Keratinocyte (primary cell): ENCODE results near the gene DIAPH1. TPM values are rescaled to one million over a fixed set of nuclear protein-coding genes. Genes with fewer than 3 reads are reported as not detected.

Source experiments
- DNase-seq: peaks from one replicate; pipeline ENCODE4 v3.0.0-alpha.2; 2011; ENCODE audit warnings: low read depth, missing footprints, low spot score
- FAIRE-seq: peaks from 2 replicates; lab custom pipeline; 2011; peaks lifted over from hg19 to GRCh38; lab: Jason Lieb, UNC
- H2AFZ ChIP-seq: 2 replicates; pipeline ENCODE4 v1.6.0; 2012; ENCODE audit warnings: low read length, control low read depth, inconsistent platforms; ENCODE audit not compliant: control insufficient read depth
- H3K27ac ChIP-seq: 2 replicates; pipeline ENCODE4 v1.5.1; 2011; ENCODE audit warnings: low read length; ENCODE audit not compliant: control insufficient read depth, insufficient read depth
- H3K27me3 ChIP-seq: 3 replicates; pipeline ENCODE4 v1.6.0; 2011; ENCODE audit warnings: low read length; ENCODE audit not compliant: control insufficient read depth, insufficient read depth; ENCODE audit errors: extremely low read depth
- H3K36me3 ChIP-seq, 2 experiments: 2 replicates in 1 of 2; 3 replicates in 1 of 2; pipeline ENCODE4 v1.5.1; 2011; ENCODE audit warnings: low read length in 2 of 2, mild to moderate bottlenecking in 1 of 2; ENCODE audit not compliant: control insufficient read depth in 2 of 2, insufficient read depth in 2 of 2; ENCODE audit errors: extremely low read depth in 1 of 2
- H3K4me1 ChIP-seq: 3 replicates; pipeline ENCODE4 v1.5.1; 2011; ENCODE audit warnings: low read length; ENCODE audit not compliant: control insufficient read depth, insufficient read depth; ENCODE audit errors: extremely low read depth
- H3K4me2 ChIP-seq: 3 replicates; pipeline ENCODE4 v1.6.0; 2011; ENCODE audit warnings: low read depth, low read length; ENCODE audit not compliant: control insufficient read depth, insufficient read depth; ENCODE audit errors: extremely low read depth
- H3K4me3 ChIP-seq, 3 experiments: fragments of 200-600 bp in 1 of 3; sonication (generic) in 1 of 3; 2 replicates in 2 of 3; 3 replicates in 1 of 3; pipeline ENCODE4 v1.5.1; 2011 to 2016; ENCODE audit warnings: low read length in 3 of 3, mild to moderate bottlenecking in 3 of 3, control low read depth in 2 of 3, inconsistent platforms in 1 of 3, low read depth in 1 of 3, mixed read lengths in 1 of 3, mixed run types in 1 of 3, moderate library complexity in 1 of 3; ENCODE audit not compliant: control insufficient read depth in 2 of 3, insufficient read depth in 2 of 3; ENCODE audit errors: extremely low read depth in 1 of 3
- H3K79me2 ChIP-seq: 2 replicates; pipeline ENCODE4 v1.6.0; 2012; ENCODE audit warnings: low read length; ENCODE audit not compliant: control insufficient read depth, insufficient read depth
- H3K9ac ChIP-seq: 3 replicates; pipeline ENCODE4 v1.6.0; 2011; ENCODE audit warnings: low read length; ENCODE audit not compliant: control insufficient read depth, insufficient read depth; ENCODE audit errors: extremely low read depth
- H3K9me1 ChIP-seq: 3 replicates; pipeline ENCODE4 v1.6.0; 2011; ENCODE audit warnings: low read length; ENCODE audit not compliant: control insufficient read depth, insufficient read depth; ENCODE audit errors: extremely low read depth
- H3K9me3 ChIP-seq: 2 replicates; pipeline ENCODE4 v1.5.1; 2012; ENCODE audit warnings: low read depth, low read length; ENCODE audit not compliant: control insufficient read depth
- H4K20me1 ChIP-seq: 3 replicates; pipeline ENCODE4 v1.6.0; 2011; ENCODE audit warnings: low read length; ENCODE audit not compliant: control insufficient read depth, insufficient read depth; ENCODE audit errors: extremely low read depth
- EZH2 ChIP-seq: IDR thresholded peaks from one replicate; pipeline ENCODE4 v1.6.1; 2012; ENCODE audit warnings: inconsistent platforms, mild to moderate bottlenecking, low read length, moderate library complexity
- dilution Hi-C: fragments of 300-500 bp; cut with MboI; formaldehyde crosslinking; loops from one replicate; pipeline ENCODE4 v1.7.0; 2020; ENCODE audit warnings: low sequenced_read_pairs; ENCODE audit not compliant: extremely low pct_ligation_motif_present
- polyA plus RNA-seq, 5 experiments: library from polyadenylated mRNA; depleted of rRNA in 3 of 5; stranded (reverse) in 3 of 5; stranded (forward) in 1 of 5; unstranded in 1 of 5; fragments of >200 nt; gene quantifications; 1 replicate in 1 of 5; 2 replicates in 3 of 5; 3 replicates in 1 of 5; pipeline versions ENCODE4 v1.2.1 to v1.2.3, GENCODE V29; 2011 to 2012; ENCODE audit warnings: missing spikeins in 2 of 5, low read depth in 1 of 5, low replicate concordance in 1 of 5
- TF ChIP-seq, protein P1 (sequence below), 3 experiments: IDR thresholded peaks in 1 of 3; conservative IDR thresholded peaks in 1 of 3; optimal IDR thresholded peaks in 1 of 3; 2 replicates in 2 of 3; 3 replicates in 1 of 3; pipeline versions ENCODE3 to v1.5.1; 2011; ENCODE audit warnings: low read length in 3 of 3, mild to moderate bottlenecking in 3 of 3, moderate library complexity in 2 of 3, control low read depth in 1 of 3, inconsistent platforms in 1 of 3; ENCODE audit not compliant: insufficient read depth in 2 of 3; ENCODE audit errors: extremely low read depth in 1 of 3

DIAPH1 gene
- polyA plus RNA-seq, 1 donor (not counting 4 experiments of a cell fraction or from before 2014, with no cell fraction given), result 72.0 TPM

DNA sequence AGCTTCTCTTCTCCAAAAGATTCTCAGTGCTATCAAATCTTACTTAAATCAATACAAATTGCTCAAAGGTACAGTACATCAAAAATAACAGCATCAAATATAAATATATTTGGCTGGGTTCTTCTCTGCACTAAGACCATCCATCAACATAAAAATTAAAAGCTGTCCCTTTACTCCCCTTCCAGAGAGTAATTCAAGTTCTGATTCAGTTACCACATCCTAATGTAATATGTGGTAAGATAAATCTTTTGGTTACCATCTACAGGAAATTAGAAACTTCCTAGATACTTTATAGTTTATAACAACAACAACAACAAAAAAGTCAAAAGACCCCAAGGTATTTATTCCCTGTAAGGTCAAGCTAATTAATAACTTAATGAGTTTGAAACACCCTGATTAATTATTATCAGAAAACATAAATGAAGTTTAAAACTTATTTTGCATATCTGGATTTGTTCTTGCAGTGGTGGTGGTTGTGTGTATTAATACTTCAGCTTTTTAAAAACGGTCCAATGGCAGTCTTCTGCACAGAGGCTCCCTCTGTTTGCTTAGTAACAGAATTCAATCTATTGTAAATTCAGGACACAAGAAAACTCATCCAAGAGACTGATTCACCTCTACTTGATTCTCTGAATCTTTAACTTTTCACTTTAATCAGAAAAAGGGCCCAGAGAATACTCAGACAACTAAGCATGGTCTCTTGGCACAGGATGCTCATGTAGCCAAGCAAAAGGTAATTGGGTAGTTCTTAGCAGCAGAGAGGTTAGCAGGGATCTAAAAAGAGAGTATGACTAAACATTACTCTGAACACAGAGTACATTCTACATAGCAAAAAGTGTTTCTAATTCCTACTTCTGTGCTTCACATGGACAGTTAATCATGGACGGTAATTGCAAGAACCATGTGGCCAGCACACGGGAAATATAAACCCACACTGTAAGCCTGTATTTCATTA lies 20.1 kb downstream of the DIAPH1 start:
- dilution Hi-C loops, result no loop called here
- no peak for DNase-seq
- Histone ChIP-seq H3K9ac (no peak overlapping the region), H3K4me1 (peaks cover 7% of the 10 kb centered on the region), H3K9me3 (no peaks in the 10 kb centered on the region), H3K9me1 (no peaks in the 10 kb centered on the region), H4K20me1 (peaks cover under 1% of the 10 kb centered on the region), H3K36me3 (peaks cover 2 to 4% of the 10 kb centered on the region in 2 experiments), H3K79me2 (peaks cover 89% of the 10 kb centered on the region), H2AFZ (no peak overlapping the region), H3K27ac (no peak overlapping the region), H3K4me2 (no peak overlapping the region), H3K27me3 (no peaks in the 10 kb centered on the region), H3K4me3 (no peak overlapping the region)
- TF ChIP-seq, protein P1, sequence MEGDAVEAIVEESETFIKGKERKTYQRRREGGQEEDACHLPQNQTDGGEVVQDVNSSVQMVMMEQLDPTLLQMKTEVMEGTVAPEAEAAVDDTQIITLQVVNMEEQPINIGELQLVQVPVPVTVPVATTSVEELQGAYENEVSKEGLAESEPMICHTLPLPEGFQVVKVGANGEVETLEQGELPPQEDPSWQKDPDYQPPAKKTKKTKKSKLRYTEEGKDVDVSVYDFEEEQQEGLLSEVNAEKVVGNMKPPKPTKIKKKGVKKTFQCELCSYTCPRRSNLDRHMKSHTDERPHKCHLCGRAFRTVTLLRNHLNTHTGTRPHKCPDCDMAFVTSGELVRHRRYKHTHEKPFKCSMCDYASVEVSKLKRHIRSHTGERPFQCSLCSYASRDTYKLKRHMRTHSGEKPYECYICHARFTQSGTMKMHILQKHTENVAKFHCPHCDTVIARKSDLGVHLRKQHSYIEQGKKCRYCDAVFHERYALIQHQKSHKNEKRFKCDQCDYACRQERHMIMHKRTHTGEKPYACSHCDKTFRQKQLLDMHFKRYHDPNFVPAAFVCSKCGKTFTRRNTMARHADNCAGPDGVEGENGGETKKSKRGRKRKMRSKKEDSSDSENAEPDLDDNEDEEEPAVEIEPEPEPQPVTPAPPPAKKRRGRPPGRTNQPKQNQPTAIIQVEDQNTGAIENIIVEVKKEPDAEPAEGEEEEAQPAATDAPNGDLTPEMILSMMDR (optimal IDR thresholded peaks at IDR 0.05 in 1 of 3, IDR thresholded peaks at IDR 0.05 in 1 of 3, conservative IDR thresholded peaks at IDR 0.05 in 1 of 3; ENCODE audit: extremely low read depth in 1 of 3, insufficient read depth in 2 of 3, low read length in 3 of 3), result no peak
- TF ChIP-seq EZH2, result no peak
- FAIRE-seq, result no peak

GRCh38 chr5:141597814-141598213 lies 21.0 kb downstream of the DIAPH1 start:
- H3K9ac ChIP-seq, result no peak overlapping the region
- no peaks in the 10 kb centered on the region for H3K9me3 ChIP-seq
- H3K36me3 ChIP-seq, result peaks cover 2 to 4% of the 10 kb centered on the region in 2 experiments
- FAIRE-seq (no peak), DNase-seq (no peak)
- dilution Hi-C loops, result no loop called here
- peak overlapping the region; percentile 50 for H3K27ac ChIP-seq
- no peak overlapping the region for H3K4me3 ChIP-seq
- peaks cover 4% of the 10 kb centered on the region for H3K4me1 ChIP-seq
- no peak overlapping the region for H2AFZ ChIP-seq
- H3K9me1 ChIP-seq, result no peaks in the 10 kb centered on the region
- H3K79me2 ChIP-seq, result peaks cover 87% of the 10 kb centered on the region
- no peaks in the 10 kb centered on the region for H4K20me1 ChIP-seq
- TF ChIP-seq, protein P1 (optimal IDR thresholded peaks at IDR 0.05 in 1 of 3, IDR thresholded peaks at IDR 0.05 in 1 of 3, conservative IDR thresholded peaks at IDR 0.05 in 1 of 3; ENCODE audit: extremely low read depth in 1 of 3, insufficient read depth in 2 of 3, low read length in 3 of 3), result no peak
- no peak for TF ChIP-seq EZH2
- no peak overlapping the region for H3K4me2 ChIP-seq
- H3K27me3 ChIP-seq, result no peaks in the 10 kb centered on the region
